MCF 10A (cell line): ENCODE data around the gene WDR27. TPM values are rescaled to one million over a fixed set of nuclear protein-coding genes. Genes with fewer than 3 reads are reported as not detected.

Experiments
- BruUV-seq: library from RNA; stranded (reverse); fragments of 400-500 nt; replicated peaks from 2 replicates; lab custom pipeline; 2021; lab: Mats Ljungman, UMichigan
- CTCF ChIA-PET: fragments of 300-600 bp; sonication (Branson Sonifier 250); formaldehyde crosslinking; extraction: SDS; loops from one replicate; lab custom pipeline; 2021; ENCODE audit warnings: antibody characterized with exemption, inconsistent platforms; lab: Yijun Ruan, JAX
- POLR2A ChIA-PET: fragments of 300-600, 350-650 bp; sonication (Branson Sonifier 250); formaldehyde crosslinking; extraction: SDS; loops from one replicate; lab custom pipeline; 2020; ENCODE audit warnings: antibody characterized with exemption, inconsistent platforms; lab: Yijun Ruan, JAX
- DNase-seq: peaks from one replicate; pipeline ENCODE4 v3.0.0-alpha.2; 2018; ENCODE audit not compliant: unreplicated experiment
- H3K27ac Mint-ChIP-seq: one replicate; pipeline ENCODE4 v1.8.0; 2022; ENCODE audit warnings: mild to moderate bottlenecking, low read depth, mixed read lengths; ENCODE audit not compliant: unreplicated experiment
- H3K27me3 Mint-ChIP-seq: one replicate; pipeline ENCODE4 v1.8.0; 2022; ENCODE audit warnings: mixed read lengths; ENCODE audit not compliant: insufficient read depth, unreplicated experiment
- H3K36me3 Mint-ChIP-seq: one replicate; pipeline ENCODE4 v1.8.0; 2022; ENCODE audit warnings: mild to moderate bottlenecking, moderate library complexity, mixed read lengths; ENCODE audit not compliant: insufficient read depth, unreplicated experiment
- H3K4me1 Mint-ChIP-seq: one replicate; pipeline ENCODE4 v1.8.0; 2022; ENCODE audit warnings: mixed read lengths; ENCODE audit not compliant: insufficient read depth, unreplicated experiment
- H3K4me3 Mint-ChIP-seq: one replicate; pipeline ENCODE4 v1.8.0; 2022; ENCODE audit warnings: mild to moderate bottlenecking, moderate library complexity, mixed read lengths; ENCODE audit not compliant: unreplicated experiment
- H3K9me3 Mint-ChIP-seq: one replicate; pipeline ENCODE4 v1.8.0; 2022; ENCODE audit warnings: mixed read lengths; ENCODE audit not compliant: unreplicated experiment
- CTCF ChIP-seq: fragments of 200-600 bp; IDR thresholded peaks from one replicate; pipeline ENCODE4 v1.8.0; 2022; ENCODE audit warnings: antibody characterized with exemption, mild to moderate bottlenecking; ENCODE audit not compliant: unreplicated experiment
- intact Hi-C: fragments of 100-400 bp; cut with micrococcal nuclease; formaldehyde crosslinking; loops from 2 replicates; pipeline ENCODE4 v1.14.1; 2022
- total RNA-seq: library from RNA; stranded (reverse); gene quantifications from 2 replicates; pipeline ENCODE4 v1.2.3, GENCODE V29; 2022

Gene WDR27
- total RNA-seq, 1 experiment from 2014 or later = 80.6 TPM

- no TSS peak for BruUV-seq
- Mint-ChIP-seq H3K27ac (no peak overlapping the region), H3K36me3 (peaks cover 21% of the 10 kb centered on the region), H3K9me3 (no peaks in the 10 kb centered on the region), H3K4me1 (peaks cover 25% of the 10 kb centered on the region), H3K27me3 (no peaks in the 10 kb centered on the region), H3K4me3 (no peak overlapping the region)
- ChIA-PET POLR2A (interaction anchor here (0.9 to 1.8 kb wide), 3 partner anchors 66 to 100 kb away, joined by 3 to 8 read pairs (median 3); partner anchors contain the start of genes C6orf120 and WDR27), CTCF (no interaction called here)
- peak; percentile 81 for DNase-seq
- intact Hi-C loops = no loop called here
- TF ChIP-seq CTCF = no peak
Observed at GRCh38 chr6:169622618-169623017, 79.2 kb downstream of the WDR27 start.

- POLR2A ChIA-PET = no interaction called here
- no peak overlapping the region for H3K4me3 Mint-ChIP-seq
- H3K36me3 Mint-ChIP-seq = peaks cover 19% of the 10 kb centered on the region
- no peak for DNase-seq
- CTCF ChIA-PET = no interaction called here
- no peak for TF ChIP-seq CTCF
- intact Hi-C loops = no loop called here
- H3K4me1 Mint-ChIP-seq = peaks cover 25% of the 10 kb centered on the region
- no TSS peak for BruUV-seq
- peaks cover 7% of the 10 kb centered on the region for H3K9me3 Mint-ChIP-seq
- H3K27ac Mint-ChIP-seq = no peak overlapping the region
- no peaks in the 10 kb centered on the region for H3K27me3 Mint-ChIP-seq
Observed at GRCh38 chr6:169621311-169621710, 80.5 kb downstream of the WDR27 start.

- no peaks in the 10 kb centered on the region for H3K27me3 Mint-ChIP-seq
- H3K9me3 Mint-ChIP-seq = peaks cover 10% of the 10 kb centered on the region
- ChIA-PET CTCF (interaction anchor here (0.5 kb wide), 1 partner anchor 140 kb away, joined by 3 read pairs; no protein-coding TSS in a partner anchor), POLR2A (interaction anchor here (0.5 kb wide), 1 partner anchor 10 kb away, joined by 3 read pairs; no protein-coding TSS in a partner anchor)
- intact Hi-C loops = no loop called here
- H3K4me1 Mint-ChIP-seq = peaks cover 25% of the 10 kb centered on the region
- no peak overlapping the region for H3K27ac Mint-ChIP-seq
- DNase-seq = peak; percentile 41
- no TSS peak for BruUV-seq
- H3K36me3 Mint-ChIP-seq = peaks cover 11% of the 10 kb centered on the region
- no peak for TF ChIP-seq CTCF
- H3K4me3 Mint-ChIP-seq = no peak overlapping the region
Observed at GRCh38 chr6:169620171-169621130, 81.4 kb downstream of the WDR27 start.

GRCh38 chr6:169619650-169620049 lies 82.2 kb downstream of the WDR27 start:
- CTCF ChIA-PET = no interaction called here
- no TSS peak for BruUV-seq
- intact Hi-C loops = no loop called here
- Mint-ChIP-seq H3K9me3 (peaks cover 10% of the 10 kb centered on the region), H3K4me3 (no peak overlapping the region), H3K27ac (no peak overlapping the region), H3K27me3 (no peaks in the 10 kb centered on the region), H3K36me3 (peaks cover 14% of the 10 kb centered on the region), H3K4me1 (peaks cover 25% of the 10 kb centered on the region)
- peak; percentile 58 for DNase-seq
- POLR2A ChIA-PET = interaction anchor here (0.5 kb wide), 1 partner anchor 11 kb away, joined by 3 read pairs; no protein-coding TSS in a partner anchor
- no peak for TF ChIP-seq CTCF
